Neuronal stem cell (in vitro differentiated cells): ENCODE measurements around the gene FAM149A. TPM values are rescaled to one million over a fixed set of nuclear protein-coding genes. Genes with fewer than 3 reads are reported as not detected.
A peak's percentile ranks its signal among the peaks of the same experiment; 100 is the strongest.

Experiments used
- DNase-seq: peaks from one replicate; pipeline ENCODE4 v3.0.0-alpha.2; 2013; ENCODE audit warnings: low spot score
- H2AFZ ChIP-seq: one replicate; pipeline ENCODE4 v1.6.1; 2013; ENCODE audit warnings: mild to moderate bottlenecking, low read length, inconsistent platforms
- H2AK5ac ChIP-seq: 2 replicates; pipeline ENCODE4 v1.6.1; 2013; ENCODE audit warnings: low read depth, mild to moderate bottlenecking, inconsistent platforms, low read length, moderate library complexity, mixed read lengths
- H2BK120ac ChIP-seq: 2 replicates; pipeline ENCODE4 v1.6.1; 2013; ENCODE audit warnings: low read depth, mild to moderate bottlenecking, inconsistent platforms, low read length, moderate library complexity, mixed read lengths
- H2BK12ac ChIP-seq: one replicate; pipeline ENCODE4 v1.6.1; 2013; ENCODE audit warnings: low read length, inconsistent platforms
- H2BK15ac ChIP-seq: 2 replicates; pipeline ENCODE4 v1.6.1; 2013; ENCODE audit warnings: mild to moderate bottlenecking, low read length, inconsistent platforms, mixed read lengths
- H2BK5ac ChIP-seq: one replicate; pipeline ENCODE4 v1.6.1; 2013; ENCODE audit warnings: inconsistent platforms, mild to moderate bottlenecking, low read length, moderate library complexity
- H3K14ac ChIP-seq: one replicate; pipeline ENCODE4 v1.6.1; 2013; ENCODE audit warnings: low read length, inconsistent platforms
- H3K18ac ChIP-seq: 2 replicates; pipeline ENCODE4 v1.6.1; 2013; ENCODE audit warnings: low read length, inconsistent platforms
- H3K23ac ChIP-seq: 2 replicates; pipeline ENCODE4 v1.6.1; 2013; ENCODE audit warnings: low read depth, mild to moderate bottlenecking, mixed read lengths, low read length, inconsistent platforms; ENCODE audit not compliant: poor library complexity
- H3K27ac ChIP-seq: replicated peaks from 3 replicates; pipeline ENCODE4 v1.5.1; 2013; ENCODE audit warnings: low read length, inconsistent platforms
- H3K27me3 ChIP-seq, 3 experiments: 2 replicates each; pipeline ENCODE4 v1.6.1; 2013; ENCODE audit warnings: low read length in 3 of 3, mild to moderate bottlenecking in 2 of 3, inconsistent platforms in 1 of 3, low read depth in 1 of 3, mixed read lengths in 1 of 3, moderate library complexity in 1 of 3; ENCODE audit not compliant: control insufficient read depth in 3 of 3, insufficient read depth in 3 of 3
- H3K36me3 ChIP-seq, 2 donors: replicated peaks in 1 of 2; 2 replicates each; pipeline ENCODE4 v1.6.1; 2013; ENCODE audit warnings: low read length in 2 of 2; ENCODE audit not compliant: control insufficient read depth in 2 of 2, insufficient read depth in 2 of 2
- H3K4ac ChIP-seq: 2 replicates; pipeline ENCODE4 v1.6.1; 2013; ENCODE audit warnings: inconsistent platforms, mild to moderate bottlenecking, low read length, moderate library complexity
- H3K4me1 ChIP-seq, 2 donors: 1 replicate in 1 of 2; 2 replicates in 1 of 2; pipeline ENCODE4 v1.6.1; 2013; ENCODE audit warnings: low read length in 2 of 2, low read depth in 1 of 2; ENCODE audit not compliant: control insufficient read depth in 2 of 2, insufficient read depth in 1 of 2
- H3K4me2 ChIP-seq: one replicate; pipeline ENCODE4 v1.6.1; 2013; ENCODE audit warnings: mild to moderate bottlenecking, low read length, inconsistent platforms; ENCODE audit not compliant: insufficient read depth, poor library complexity, severe bottlenecking
- H3K4me3 ChIP-seq, 2 donors: 2 replicates each; pipeline ENCODE4 v1.5.1; 2013; ENCODE audit warnings: low read length in 2 of 2, mild to moderate bottlenecking in 2 of 2, inconsistent platforms in 1 of 2, moderate library complexity in 1 of 2
- H3K79me1 ChIP-seq: one replicate; pipeline ENCODE4 v1.6.1; 2013; ENCODE audit warnings: low read depth, mild to moderate bottlenecking, inconsistent platforms, low read length, moderate library complexity
- H3K9ac ChIP-seq: one replicate; pipeline ENCODE4 v1.6.1; 2013; ENCODE audit warnings: mild to moderate bottlenecking, low read depth, low read length, inconsistent platforms; ENCODE audit not compliant: poor library complexity
- H3K9me3 ChIP-seq, 2 donors: replicated peaks in 1 of 2; 2 replicates each; pipeline versions ENCODE3 to v1.6.1; 2013; ENCODE audit warnings: low read length in 2 of 2, mild to moderate bottlenecking in 2 of 2, inconsistent platforms in 1 of 2, low read depth in 1 of 2, mixed read lengths in 1 of 2, moderate library complexity in 1 of 2; ENCODE audit not compliant: control insufficient read depth in 2 of 2, insufficient read depth in 1 of 2
- H4K8ac ChIP-seq: one replicate; pipeline ENCODE4 v1.6.1; 2013; ENCODE audit warnings: low read depth, mild to moderate bottlenecking, inconsistent platforms, low read length, moderate library complexity
- H4K91ac ChIP-seq: one replicate; pipeline ENCODE4 v1.6.1; 2013; ENCODE audit warnings: low read length, low read depth, mild to moderate bottlenecking, inconsistent platforms; ENCODE audit not compliant: poor library complexity
- WGBS, 2 donors: extraction: QIAGEN DNeasy Blood & Tissue Kit; methylation state at CpG; one replicate each; pipeline ENCODE4 v1.1.7; 2013; ENCODE audit warnings: missing lambda C conversion rate in 2 of 2, mixed read lengths in 1 of 2; ENCODE audit not compliant: insufficient read length in 2 of 2, insufficient replicate concordance in 1 of 2; ENCODE audit errors: extremely low coverage in 2 of 2; 5-methylcytosine and 5-hydroxymethylcytosine counted together
- polyA plus RNA-seq, 2 experiments: library from polyadenylated mRNA; stranded (reverse); fragments of 200-250 nt; gene quantifications; one replicate each; pipeline ENCODE4 v1.2.3, GENCODE V29; 2013

FAM149A gene
- polyA plus RNA-seq (2013, experiment 1 of 2), result 11.1 TPM
- 9.5 TPM for polyA plus RNA-seq (2013, experiment 2 of 2)

DNA sequence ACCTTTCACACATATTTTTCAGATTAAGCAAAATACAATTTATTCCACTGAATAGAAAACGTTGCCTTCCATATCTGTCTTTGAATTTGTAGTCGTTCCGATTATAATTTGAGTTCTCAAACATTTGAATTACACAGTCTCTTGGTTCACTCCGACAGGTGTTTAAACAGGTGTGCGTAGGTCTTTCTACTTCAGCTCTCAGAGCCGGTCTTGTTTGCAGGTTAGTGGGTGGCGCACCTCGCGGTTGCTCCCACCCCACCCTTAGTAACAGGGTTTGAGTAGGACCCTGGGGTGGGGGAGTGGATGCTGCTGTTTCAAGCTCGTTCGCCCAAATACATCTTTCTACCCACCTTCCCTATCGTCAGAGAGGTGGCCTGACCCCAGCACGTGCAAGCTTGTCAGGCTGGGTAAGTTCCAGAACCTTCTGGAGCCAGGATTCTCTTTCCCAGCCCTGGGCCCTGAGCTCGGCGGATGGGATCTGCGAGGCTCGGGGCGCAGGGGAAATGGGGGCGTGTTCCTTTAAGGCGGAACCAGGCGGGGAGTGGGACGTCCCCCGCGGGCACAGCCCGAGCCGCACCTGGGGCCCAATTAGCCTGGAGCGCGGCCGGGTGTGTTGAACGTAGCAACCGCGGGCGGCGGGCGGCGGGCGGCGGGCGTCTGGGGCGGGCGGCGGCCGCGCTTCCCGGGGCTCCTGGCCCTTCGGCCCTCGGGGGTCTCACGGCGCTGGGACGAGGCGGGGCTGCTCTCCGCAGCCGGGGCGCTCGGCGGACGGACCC is at the start of gene FAM149A:
Gene FAM149A (plus strand): TSS at position 591 of the 776 bp plus-strand sequence.
- Histone ChIP-seq H4K91ac (no peak within 1 kb of the TSS), H3K4me2 (peak within 1 kb of the TSS; percentile 78), H3K4me3 (peak within 1 kb of the TSS; percentile 12 to 81), H2AFZ (peak within 1 kb of the TSS; percentile 91), H3K27me3 (peaks cover 0 to 79% (median 18%) of the 10 kb centered on the region in 3 experiments), H3K18ac (peak within 1 kb of the TSS; percentile 87), H2BK15ac (peak within 1 kb of the TSS; percentile 29), H2BK5ac (no peak within 1 kb of the TSS), H3K27ac (no peak within 1 kb of the TSS), H3K23ac (no peak within 1 kb of the TSS), H2BK12ac (peak within 1 kb of the TSS; percentile 52), H2BK120ac (no peak within 1 kb of the TSS), H3K36me3 (no peaks in the 10 kb centered on the region), H3K4ac (no peak within 1 kb of the TSS), H3K9ac (no peak within 1 kb of the TSS), H3K4me1 (peaks cover 0 to 5% of the 10 kb centered on the region in 2 donors), H2AK5ac (peak within 1 kb of the TSS; percentile 2), H4K8ac (no peak within 1 kb of the TSS), H3K14ac (peak within 1 kb of the TSS; percentile 39), H3K79me1 (no peaks in the 10 kb centered on the region), H3K9me3 (peaks cover 0 to 4% of the 10 kb centered on the region in 2 donors)
- no CpG with 5 or more reads among the region's 57 CpGs for WGBS, 2 donors
- DNase-seq, result no peak

GRCh38 chr4:186058253-186058979 is 46.1 kb upstream of the FAM149A start:
- no peak overlapping the region for H3K14ac ChIP-seq

GRCh38 chr4:186058980-186059316 is 45.6 kb upstream of the FAM149A start:
- Histone ChIP-seq H3K4me2 (no peak overlapping the region), H3K4ac (no peak overlapping the region), H3K4me1 (no peaks in the 10 kb centered on the region), H3K14ac (no peak overlapping the region), H3K4me3 (no peak overlapping the region), H2BK12ac (no peak overlapping the region), H2BK120ac (no peak overlapping the region), H3K27ac (no peak overlapping the region), H2AK5ac (no peak overlapping the region), H3K27me3 (peaks cover 0 to 2% (median 0%) of the 10 kb centered on the region in 3 experiments), H2BK5ac (no peak overlapping the region), H3K18ac (no peak overlapping the region), H3K9me3 (peaks cover 0 to 9% of the 10 kb centered on the region in 2 donors), H3K79me1 (no peaks in the 10 kb centered on the region), H3K36me3 (no peaks in the 10 kb centered on the region), H2BK15ac (no peak overlapping the region), H3K9ac (no peak overlapping the region), H2AFZ (no peak overlapping the region), H4K8ac (no peak overlapping the region), H3K23ac (no peak overlapping the region), H4K91ac (no peak overlapping the region)
- DNase-seq, result no peak
- WGBS, 2 donors, result no CpG with 5 or more reads among the region's 3 CpGs

More at GRCh38 chr4:186058253-186058979, 46.1 kb upstream of the FAM149A start:
- H3K4ac ChIP-seq, result no peak overlapping the region
- H3K23ac ChIP-seq, result no peak overlapping the region
- WGBS, 2 donors, result no CpG with 5 or more reads among the region's 6 CpGs
- no peaks in the 10 kb centered on the region for H3K36me3 ChIP-seq
- no peak overlapping the region for H2AK5ac ChIP-seq
- peaks cover 0 to 2% (median 0%) of the 10 kb centered on the region in 3 experiments for H3K27me3 ChIP-seq
- H3K79me1 ChIP-seq, result no peaks in the 10 kb centered on the region
- no peak overlapping the region for H4K8ac ChIP-seq
- H3K9me3 ChIP-seq, result peaks cover 0 to 9% of the 10 kb centered on the region in 2 donors
- H3K9ac ChIP-seq, result no peak overlapping the region
- H3K4me1 ChIP-seq, result no peaks in the 10 kb centered on the region
- H4K91ac ChIP-seq, result no peak overlapping the region
- H2BK120ac ChIP-seq, result no peak overlapping the region
- H3K18ac ChIP-seq, result no peak overlapping the region
- no peak overlapping the region for H2BK15ac ChIP-seq
- no peak overlapping the region for H3K4me2 ChIP-seq
- H2BK5ac ChIP-seq, result no peak overlapping the region
- no peak overlapping the region for H2AFZ ChIP-seq
- no peak overlapping the region for H3K27ac ChIP-seq
- no peak overlapping the region for H3K4me3 ChIP-seq
- no peak overlapping the region for H2BK12ac ChIP-seq
- no peak for DNase-seq

DNA sequence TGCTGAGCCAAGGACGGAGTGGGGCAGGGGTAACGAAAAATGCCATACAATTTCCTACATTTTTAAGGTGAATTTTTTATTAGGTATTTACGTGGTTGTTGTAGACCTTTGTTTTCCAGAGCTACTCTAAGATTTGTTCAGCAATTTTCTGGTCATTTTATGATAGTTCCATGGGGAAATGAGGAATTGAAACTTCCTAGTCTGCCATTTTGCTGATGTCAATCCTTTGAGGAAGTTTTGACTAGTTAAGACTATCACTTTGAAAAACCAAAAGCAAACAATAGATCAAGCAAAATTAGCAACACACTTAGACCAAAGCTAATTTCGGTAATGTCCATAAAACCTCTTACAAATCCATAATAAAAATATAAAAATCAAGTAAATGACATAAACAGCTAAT is 42.6 kb upstream of the FAM149A start:
- no peak overlapping the region for H3K14ac ChIP-seq
- H3K9me3 ChIP-seq, result peaks cover 0 to 5% of the 10 kb centered on the region in 2 donors
- no peak for DNase-seq
- no CpG with 5 or more reads among the region's 4 CpGs for WGBS, 2 donors
- no peak overlapping the region for H4K8ac ChIP-seq
- H2AK5ac ChIP-seq, result no peak overlapping the region
- H3K4me1 ChIP-seq, result no peaks in the 10 kb centered on the region
- no peak overlapping the region for H3K9ac ChIP-seq
- no peak overlapping the region for H2BK120ac ChIP-seq
- peaks cover 0 to 2% (median 0%) of the 10 kb centered on the region in 3 experiments for H3K27me3 ChIP-seq
- H2BK5ac ChIP-seq, result no peak overlapping the region
- no peak overlapping the region for H2BK12ac ChIP-seq
- no peaks in the 10 kb centered on the region for H3K36me3 ChIP-seq
- no peak overlapping the region for H3K27ac ChIP-seq
- H3K79me1 ChIP-seq, result no peaks in the 10 kb centered on the region
- H3K23ac ChIP-seq, result no peak overlapping the region
- no peak overlapping the region for H2AFZ ChIP-seq
- no peak overlapping the region for H3K18ac ChIP-seq
- H3K4ac ChIP-seq, result no peak overlapping the region
- H3K4me2 ChIP-seq, result no peak overlapping the region
- no peak overlapping the region for H4K91ac ChIP-seq
- H2BK15ac ChIP-seq, result no peak overlapping the region
- H3K4me3 ChIP-seq, result no peak overlapping the region
